GM12878 (cell line): ENCODE data around the gene CDK16. TPM values are rescaled to one million over a fixed set of nuclear protein-coding genes. Genes with fewer than 3 reads are reported as not detected.
A peak's percentile ranks its signal among the peaks of the same experiment; 100 is the strongest.

ENCODE experiments used
- BACH1 ChIP-seq: fragments of 450-650 bp; IDR thresholded peaks from 2 replicates; pipeline ENCODE4 v1.6.1; 2017; ENCODE audit warnings: mild to moderate bottlenecking, borderline replicate concordance
- BHLHE40 ChIP-seq, 2 experiments: fragments of 450-650 bp in 1 of 2; IDR thresholded peaks; 2 replicates each; pipeline ENCODE4 v1.6.1; 2011 to 2017; ENCODE audit warnings: low read depth in 2 of 2, borderline replicate concordance in 1 of 2, improper control_type of control experiment in 1 of 2, low read length in 1 of 2, mild to moderate bottlenecking in 1 of 2
- CBX5 ChIP-seq: sonication (generic); IDR thresholded peaks from 2 replicates; pipeline ENCODE4 v1.6.1; 2016; ENCODE audit warnings: low read depth, moderate library complexity, mild to moderate bottlenecking, inconsistent platforms
- CHD2 ChIP-seq: IDR thresholded peaks from 2 replicates; pipeline ENCODE4 v1.6.1; 2011; ENCODE audit warnings: low read depth, low read length, improper control_type of control experiment, borderline replicate concordance
- ETV6 ChIP-seq, 2 experiments: fragments of 450-650 bp in 1 of 2; IDR thresholded peaks in 1 of 2; conservative IDR thresholded peaks in 1 of 2; 2 replicates each; pipeline ENCODE4 v1.6.1; 2014; ENCODE audit warnings: antibody characterized with exemption in 1 of 2, borderline replicate concordance in 1 of 2, low read depth in 1 of 2, mild to moderate bottlenecking in 1 of 2, moderate library complexity in 1 of 2
- FOS ChIP-seq: IDR thresholded peaks from 3 replicates; pipeline ENCODE4 v1.6.1; 2011; ENCODE audit warnings: borderline replicate concordance; ENCODE audit not compliant: insufficient read length; ENCODE audit errors: extremely low read depth
- FOXM1 ChIP-seq: IDR thresholded peaks from 2 replicates; pipeline ENCODE4 v1.6.1; 2012; ENCODE audit warnings: low read depth, mild to moderate bottlenecking, inconsistent platforms, low read length, moderate library complexity
- MEF2A ChIP-seq: IDR thresholded peaks from 2 replicates; pipeline ENCODE4 v1.6.1; 2011; ENCODE audit warnings: low read depth, mild to moderate bottlenecking, low read length, moderate library complexity; ENCODE audit not compliant: insufficient read depth
- NFIC ChIP-seq: IDR thresholded peaks from 2 replicates; pipeline ENCODE4 v1.6.1; 2012; ENCODE audit warnings: low read depth, mild to moderate bottlenecking, inconsistent platforms, low read length, moderate library complexity
- NKRF ChIP-seq: fragments of 450-650 bp; conservative IDR thresholded peaks from 2 replicates; pipeline ENCODE4 v1.6.1; 2017; ENCODE audit warnings: mild to moderate bottlenecking, moderate library complexity
- PBX3 ChIP-seq: IDR thresholded peaks from 2 replicates; pipeline ENCODE4 v1.6.1; 2011; ENCODE audit warnings: mild to moderate bottlenecking, low read depth, low read length, moderate library complexity; ENCODE audit not compliant: insufficient replicate concordance
- POLR2AphosphoS5 ChIP-seq: IDR thresholded peaks from 2 replicates; pipeline ENCODE4 v1.6.1; 2011; ENCODE audit warnings: mild to moderate bottlenecking, low read length, inconsistent platforms
- RELB ChIP-seq: fragments of 450-650 bp; IDR thresholded peaks from 2 replicates; pipeline ENCODE4 v1.6.1; 2017; ENCODE audit warnings: low read depth, mild to moderate bottlenecking, moderate library complexity
- REST ChIP-seq: IDR thresholded peaks from 2 replicates; pipeline ENCODE4 v1.6.1; 2012; ENCODE audit warnings: mild to moderate bottlenecking, low read depth, low read length
- SMC3 ChIP-seq: IDR thresholded peaks from 2 replicates; pipeline ENCODE4 v1.6.1; 2011; ENCODE audit warnings: low read length, improper control_type of control experiment, borderline replicate concordance
- SP1 ChIP-seq: IDR thresholded peaks from one replicate; pipeline ENCODE4 v1.6.1; 2011; ENCODE audit warnings: low read depth, low read length
- SREBF2 ChIP-seq: IDR thresholded peaks from 2 replicates; pipeline ENCODE4 v1.6.1; 2012; ENCODE audit warnings: mild to moderate bottlenecking, low read length
- STAT1 ChIP-seq: fragments of 450-650 bp; conservative IDR thresholded peaks from 2 replicates; pipeline ENCODE4 v1.6.1; 2014; ENCODE audit warnings: antibody characterized with exemption, mild to moderate bottlenecking
- YBX1 ChIP-seq: fragments of 450-650 bp; IDR thresholded peaks from 2 replicates; pipeline ENCODE4 v1.6.1; 2016; ENCODE audit warnings: antibody characterized with exemption
- ZZZ3 ChIP-seq: IDR thresholded peaks from 2 replicates; pipeline ENCODE4 v1.6.1; 2011; ENCODE audit warnings: low read depth; ENCODE audit not compliant: control insufficient read depth, insufficient read length
- polyA plus RNA-seq, 11 experiments: library from polyadenylated mRNA; depleted of rRNA in 4 of 11; unstranded in 6 of 11; stranded (reverse) in 5 of 11; fragments of >200 nt; fragmentation: Nextera tagmentation in 4 of 11; fragmentation: Illumina TruSeq in 1 of 11; extraction: Ambion mirVana in 4 of 11; extraction: Trizol in 1 of 11; gene quantifications; 1 replicate in 1 of 11; 2 replicates in 10 of 11; pipeline versions ENCODE4 v1.2.1 to v1.2.3, GENCODE V29; 2011 to 2016; ENCODE audit warnings: inconsistent platforms in 2 of 11, missing spikeins in 2 of 11, low read depth in 1 of 11
- total RNA-seq, 4 experiments: library from RNA; depleted of rRNA in 3 of 4; stranded (reverse); fragments of >200 nt in 3 of 4; fragmentation: Illumina TruSeq in 1 of 4; extraction: Trizol in 1 of 4; gene quantifications; 2 replicates each; pipeline versions ENCODE4 v1.2.1 to v1.2.3, GENCODE V29; 2013 to 2021

Gene CDK16
- total and polyA plus RNA-seq, 10 of the 15 experiments (the other 5 are each of a cell fraction or from before 2014, with no cell fraction given) = 2.4 to 75.1 (median 48.2) TPM

- TF ChIP-seq NFIC (no peak), RELB (peak; percentile 56), PBX3 (no peak), CBX5 (no peak; the same call in 1 of the 2 replicates), ZZZ3 (no peak), YBX1 (no peak), BACH1 (peak; percentile 66), SMC3 (peak; percentile 91), SP1 (peak; percentile 51), MEF2A (no peak), CHD2 (0 out of 2 replicates have a peak, but pooled peaks have one; percentile 19), BHLHE40 (IDR thresholded peaks at IDR 0.05; ENCODE audit: borderline replicate concordance in 1 of 2, low read depth in 2 of 2, low read length in 1 of 2) (peak in 1 of 2 experiments; percentile 15; a peak in 1 of 4 replicates), ETV6 (conservative IDR thresholded peaks at IDR 0.05 in 1 of 2, IDR thresholded peaks at IDR 0.05 in 1 of 2; ENCODE audit: borderline replicate concordance in 1 of 2, low read depth in 1 of 2) (no peak), REST (no peak), STAT1 (no peak), NKRF (peak; percentile 49), FOS (no peak), POLR2AphosphoS5 (peak; percentile 85), FOXM1 (peak; percentile 75), SREBF2 (no peak)
These were observed 24.8 kb upstream of the CDK16 start, which contains the start of gene UBA1 (continued) for GRCh38 chrX:47193475-47194193.
